ENCODE measurements around the gene PPP1R2C.

Gene PPP1R2C

GRCh38 chrX:42771506-42772335 lies 6.2 kb downstream of the PPP1R2C start:
- TF ChIP-seq POLR2A (IDR thresholded peaks at IDR 0.05; ENCODE audit: low read length) (no peak), GATA1 (IDR thresholded peaks at IDR 0.05; ENCODE audit: low read depth, low read length) (no peak)
- no peak for DNase-seq

- DNase-seq, result no peak
- TF ChIP-seq GATA1 (IDR thresholded peaks at IDR 0.05; ENCODE audit: low read depth, low read length) (no peak), POLR2A (IDR thresholded peaks at IDR 0.05; ENCODE audit: low read length) (no peak)
Measured at GRCh38 chrX:42770566-42770965, 7.4 kb downstream of the PPP1R2C start.

GRCh38 chrX:42759881-42760280 lies 18.1 kb downstream of the PPP1R2C start:
- TF ChIP-seq GATA1 (IDR thresholded peaks at IDR 0.05; ENCODE audit: low read depth, low read length), result no peak
- no peak for TF ChIP-seq POLR2A (IDR thresholded peaks at IDR 0.05; ENCODE audit: low read length)
- DNase-seq, result no peak

GRCh38 chrX:42755815-42756214 lies 22.1 kb downstream of the PPP1R2C start:
- no peak for DNase-seq
- TF ChIP-seq POLR2A (IDR thresholded peaks at IDR 0.05; ENCODE audit: low read length), result no peak
- no peak for TF ChIP-seq GATA1 (IDR thresholded peaks at IDR 0.05; ENCODE audit: low read depth, low read length)

GRCh38 chrX:42754603-42755002 lies 23.4 kb downstream of the PPP1R2C start:
- no peak for DNase-seq
- TF ChIP-seq POLR2A (IDR thresholded peaks at IDR 0.05; ENCODE audit: low read length) (no peak), GATA1 (IDR thresholded peaks at IDR 0.05; ENCODE audit: low read depth, low read length) (no peak)

DNA sequence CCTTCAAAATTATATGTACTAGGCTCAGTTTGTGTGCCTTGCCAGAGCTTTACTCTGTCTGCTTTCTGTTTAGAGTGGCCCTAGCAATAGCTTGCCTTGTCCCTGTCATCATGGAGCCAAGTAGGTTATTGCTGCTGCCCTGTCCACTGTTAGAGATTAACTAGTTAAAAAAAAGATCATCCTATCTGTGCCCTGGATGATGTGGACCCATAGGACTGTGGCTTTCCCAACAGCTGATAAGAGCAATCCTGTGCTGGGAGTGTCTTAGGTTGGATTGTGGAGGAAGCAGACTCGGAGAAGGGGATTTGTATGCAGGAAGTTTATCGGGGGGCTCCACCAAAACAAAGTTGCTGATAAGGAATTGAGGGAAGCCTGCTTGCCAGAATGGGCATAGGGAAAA lies 23.8 kb downstream of the PPP1R2C start:
- no peak for DNase-seq
- TF ChIP-seq POLR2A (IDR thresholded peaks at IDR 0.05; ENCODE audit: low read length) (no peak), GATA1 (IDR thresholded peaks at IDR 0.05; ENCODE audit: low read depth, low read length) (no peak)

DNA sequence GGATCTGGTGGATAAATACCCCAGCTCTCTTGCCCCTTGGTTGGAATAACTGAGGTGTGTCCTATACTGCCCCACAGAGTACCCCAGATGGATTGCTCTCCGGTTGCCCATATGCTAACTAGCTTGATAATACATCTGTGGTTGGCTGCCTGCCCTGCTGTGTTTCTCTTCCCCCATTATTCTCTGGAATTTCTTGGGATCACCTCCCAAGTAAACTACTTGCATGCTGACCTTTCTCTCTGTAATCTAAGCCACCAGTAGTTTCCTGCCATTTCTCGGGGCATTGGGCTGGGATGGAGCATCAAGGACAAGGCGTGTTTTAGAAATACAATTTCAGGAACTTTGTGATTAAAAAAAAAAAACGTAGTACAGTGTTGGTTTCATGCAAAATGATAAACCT lies 25.2 kb downstream of the PPP1R2C start:
- TF ChIP-seq GATA1 (IDR thresholded peaks at IDR 0.05; ENCODE audit: low read depth, low read length) (no peak), POLR2A (IDR thresholded peaks at IDR 0.05; ENCODE audit: low read length) (no peak)
- no peak for DNase-seq

- TF ChIP-seq POLR2A (IDR thresholded peaks at IDR 0.05; ENCODE audit: low read length), result no peak
- no peak for TF ChIP-seq GATA1 (IDR thresholded peaks at IDR 0.05; ENCODE audit: low read depth, low read length)
- no peak for DNase-seq
Measured at GRCh38 chrX:42751573-42751972, 26.4 kb downstream of the PPP1R2C start.

- TF ChIP-seq POLR2A (IDR thresholded peaks at IDR 0.05; ENCODE audit: low read length), result no peak
- TF ChIP-seq GATA1 (IDR thresholded peaks at IDR 0.05; ENCODE audit: low read depth, low read length), result no peak
- DNase-seq, result no peak
Measured at GRCh38 chrX:42748067-42748850, 29.7 kb downstream of the PPP1R2C start.

DNA sequence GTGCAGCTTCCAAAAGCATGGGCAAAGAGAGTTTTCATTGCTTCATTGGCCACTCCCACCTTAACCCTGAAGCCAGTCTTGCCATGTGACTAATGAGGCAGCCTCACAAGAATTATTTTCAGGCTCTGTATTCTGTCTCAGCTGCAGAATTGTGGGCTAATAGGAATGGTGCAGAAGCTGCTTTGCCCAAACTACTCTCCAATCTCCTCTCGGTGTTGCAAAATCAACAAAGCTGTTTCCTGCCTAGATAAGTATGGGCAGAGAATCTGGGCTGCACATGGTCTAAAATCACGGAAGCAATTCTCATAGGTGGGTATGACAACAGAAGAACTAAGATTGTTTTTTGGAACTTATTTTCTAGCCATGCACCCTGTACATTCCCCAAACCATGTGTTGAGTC lies 31.4 kb downstream of the PPP1R2C start:
- TF ChIP-seq POLR2A (IDR thresholded peaks at IDR 0.05; ENCODE audit: low read length) (no peak), GATA1 (IDR thresholded peaks at IDR 0.05; ENCODE audit: low read depth, low read length) (no peak)
- no peak for DNase-seq

DNA sequence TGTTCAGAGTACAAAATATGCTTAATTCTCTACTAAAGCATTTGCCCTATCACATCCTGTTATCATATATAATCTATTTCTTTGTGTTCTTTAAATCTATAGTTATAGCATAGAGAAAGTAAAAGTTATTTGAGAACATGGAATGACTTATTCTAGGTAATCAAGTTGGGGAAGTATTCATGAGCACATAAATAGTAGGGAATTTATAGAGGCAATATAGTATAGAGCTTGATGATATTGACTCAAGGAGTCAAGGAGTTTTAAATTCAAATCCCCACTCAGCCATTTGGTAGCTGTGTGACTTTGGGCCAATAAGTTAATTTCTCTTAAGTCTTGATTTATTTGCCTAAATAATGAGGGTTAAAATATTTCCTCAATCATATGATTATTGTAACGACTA lies 37.5 kb downstream of the PPP1R2C start:
- TF ChIP-seq GATA1 (IDR thresholded peaks at IDR 0.05; ENCODE audit: low read depth, low read length) (no peak), POLR2A (IDR thresholded peaks at IDR 0.05; ENCODE audit: low read length) (no peak)
- no peak for DNase-seq

- DNase-seq, result no peak
- TF ChIP-seq GATA1 (IDR thresholded peaks at IDR 0.05; ENCODE audit: low read depth, low read length), result no peak
- no peak for TF ChIP-seq POLR2A (IDR thresholded peaks at IDR 0.05; ENCODE audit: low read length)
Measured at GRCh38 chrX:42739741-42740140, 38.2 kb downstream of the PPP1R2C start.

DNA sequence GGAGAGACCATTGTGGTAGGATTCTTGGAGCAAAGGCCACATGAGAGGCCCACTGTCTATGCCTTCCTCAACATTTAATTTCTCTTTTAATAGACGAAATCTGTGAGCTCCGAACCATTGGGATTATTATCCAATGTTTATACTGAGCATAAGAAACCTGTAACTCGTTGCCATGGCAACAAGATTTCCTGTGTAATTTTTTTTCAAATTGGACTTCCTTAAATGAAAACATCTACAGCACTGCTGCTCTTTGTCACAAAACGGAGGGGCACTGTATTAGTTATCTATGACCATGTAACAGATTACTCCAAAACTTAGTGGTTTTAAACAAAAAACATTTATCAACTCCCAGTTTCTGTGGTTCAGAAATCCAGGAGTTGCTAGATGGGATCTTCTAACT lies 38.7 kb downstream of the PPP1R2C start:
- TF ChIP-seq POLR2A (IDR thresholded peaks at IDR 0.05; ENCODE audit: low read length) (no peak), GATA1 (IDR thresholded peaks at IDR 0.05; ENCODE audit: low read depth, low read length) (no peak)
- no peak for DNase-seq

GRCh38 chrX:42738552-42738951 lies 39.4 kb downstream of the PPP1R2C start:
- TF ChIP-seq GATA1 (IDR thresholded peaks at IDR 0.05; ENCODE audit: low read depth, low read length) (no peak), POLR2A (IDR thresholded peaks at IDR 0.05; ENCODE audit: low read length) (no peak)
- DNase-seq, result no peak

DNA sequence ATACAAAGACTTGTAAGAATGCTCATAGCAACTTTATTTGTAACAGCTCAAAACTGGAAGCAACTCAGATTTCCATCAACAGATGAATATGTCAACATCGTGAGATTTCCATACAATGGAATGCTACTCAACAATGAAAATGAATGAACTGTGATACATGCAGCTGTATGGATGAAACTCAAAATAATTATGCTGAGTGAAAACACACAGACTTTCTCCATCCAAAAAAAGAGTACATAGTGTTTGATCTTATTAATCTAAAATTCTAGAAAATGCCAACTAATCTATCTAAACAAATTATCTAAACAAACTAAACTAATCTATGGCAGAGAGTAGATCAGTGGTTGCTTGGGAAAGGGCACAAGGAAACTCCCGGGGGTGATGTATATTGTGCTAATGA lies 42.7 kb downstream of the PPP1R2C start:
- TF ChIP-seq GATA1 (IDR thresholded peaks at IDR 0.05; ENCODE audit: low read depth, low read length) (no peak), POLR2A (IDR thresholded peaks at IDR 0.05; ENCODE audit: low read length) (no peak)
- DNase-seq, result no peak
